Measurements from ENCODE around the gene ANKUB1.

ANKUB1 gene

DNA sequence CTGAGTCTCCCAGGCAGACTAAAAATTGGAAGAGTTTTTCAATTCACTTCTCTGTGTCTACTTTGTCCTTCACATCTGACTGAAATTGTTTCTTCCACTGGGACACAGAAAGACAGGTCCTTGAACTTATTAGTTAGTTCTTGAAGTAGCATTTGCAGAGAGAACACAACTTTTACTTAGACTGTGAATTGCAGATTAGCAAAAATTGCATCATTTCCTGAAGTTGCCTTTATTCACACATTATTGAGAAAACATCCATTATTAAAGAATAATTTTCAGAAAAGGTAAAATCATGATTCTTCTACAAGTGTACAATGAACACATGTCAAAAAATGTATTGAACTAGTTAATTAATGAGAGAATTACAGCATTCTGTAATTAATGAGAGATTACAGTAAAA, 38.6 kb downstream of the ANKUB1 start:
- Histone ChIP-seq H3K4me1 (ENCODE audit: control insufficient read depth in 1 of 2, insufficient read depth in 2 of 2, low read length in 2 of 2) (peaks cover 0 to 11% of the 10 kb centered on the region in 2 donors), H3K27ac (ENCODE audit: low read length) (no peak overlapping the region), H3K36me3 (ENCODE audit: control insufficient read depth in 1 of 2, insufficient read depth in 2 of 2, low read length in 2 of 2) (peaks cover 9 to 10% of the 10 kb centered on the region in 2 donors), H3K4me3 (ENCODE audit: low read depth in 1 of 2, low read length in 2 of 2) (no peak overlapping the region), H3K9me3 (ENCODE audit: control insufficient read depth in 1 of 2, low read length in 2 of 2) (no peaks in the 10 kb centered on the region), H3K27me3 (ENCODE audit: low read depth, low read length) (no peaks in the 10 kb centered on the region)

DNA sequence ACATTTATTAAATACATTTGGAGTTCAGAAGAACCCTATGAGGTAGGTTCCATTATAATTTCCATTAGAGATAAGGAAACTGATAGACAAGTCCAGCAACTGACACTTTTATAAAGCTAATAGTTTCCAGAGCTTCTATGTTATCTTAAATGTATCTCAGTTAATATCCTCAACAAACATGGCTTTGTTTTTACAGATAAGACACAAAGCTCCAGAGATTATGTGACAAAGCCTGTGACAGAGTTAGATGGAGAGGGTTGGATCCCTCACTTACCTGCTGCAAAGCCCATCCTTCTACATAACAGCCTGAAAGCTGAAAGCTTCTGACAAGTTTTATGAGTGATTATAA, 39.6 kb downstream of the ANKUB1 start:
- no peaks in the 10 kb centered on the region for H3K27me3 ChIP-seq (ENCODE audit: low read depth, low read length)
- H3K4me1 ChIP-seq (ENCODE audit: control insufficient read depth in 1 of 2, insufficient read depth in 2 of 2, low read length in 2 of 2) = peaks cover 0 to 11% of the 10 kb centered on the region in 2 donors
- no peaks in the 10 kb centered on the region for H3K9me3 ChIP-seq (ENCODE audit: control insufficient read depth in 1 of 2, low read length in 2 of 2)
- H3K27ac ChIP-seq (ENCODE audit: low read length) = peak overlapping the region; percentile 80
- peaks cover 15 to 20% of the 10 kb centered on the region in 2 donors for H3K36me3 ChIP-seq (ENCODE audit: control insufficient read depth in 1 of 2, insufficient read depth in 2 of 2, low read length in 2 of 2)
- H3K4me3 ChIP-seq (ENCODE audit: low read depth in 1 of 2, low read length in 2 of 2) = peak overlapping the region; percentile 78 to 92

DNA sequence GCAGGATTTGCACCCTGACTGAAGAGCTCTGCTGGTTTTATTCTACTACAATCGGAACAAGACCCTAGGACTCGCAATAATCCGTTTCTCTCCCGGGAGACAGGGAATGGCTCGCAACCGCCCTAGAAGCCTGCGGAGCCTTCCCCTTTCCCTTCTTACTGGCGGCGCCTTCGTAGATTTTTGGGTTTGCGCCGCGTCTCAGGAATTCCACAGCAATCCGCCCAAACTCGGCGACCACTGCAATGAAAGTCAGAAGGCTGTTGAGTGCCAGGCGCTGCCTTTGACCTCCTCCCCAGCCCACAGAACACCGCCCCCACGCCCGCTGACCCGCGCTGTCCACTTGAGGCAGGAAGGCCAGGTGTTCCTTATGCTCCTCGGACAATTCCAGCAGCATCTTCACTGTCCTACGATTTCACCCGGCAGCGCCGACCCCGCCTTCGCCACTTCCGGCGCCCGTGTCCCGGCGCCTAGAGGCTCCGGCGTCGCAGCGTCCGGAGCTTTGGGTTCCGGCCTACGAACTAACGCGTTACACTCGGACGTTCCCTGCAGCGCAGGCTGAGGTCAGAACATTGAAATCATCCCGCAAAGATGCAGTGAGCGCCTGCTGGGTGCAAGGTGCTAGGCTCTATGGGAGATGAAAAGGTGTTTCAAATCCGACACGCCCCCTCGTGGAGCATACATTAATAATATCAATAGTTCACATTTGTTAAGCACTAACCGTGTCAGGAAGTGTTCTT, 40.1 kb downstream of the ANKUB1 start, which contains the start of gene COMMD2:
Gene COMMD2 (minus strand): TSS at position 439 of the 737 bp plus-strand sequence. CDS start 45 bp downstream, at position 394.
- no peaks in the 10 kb centered on the region for H3K27me3 ChIP-seq (ENCODE audit: low read depth, low read length)
- no peaks in the 10 kb centered on the region for H3K9me3 ChIP-seq (ENCODE audit: control insufficient read depth in 1 of 2, low read length in 2 of 2)
- peak within 1 kb of the TSS; percentile 80 for H3K27ac ChIP-seq (ENCODE audit: low read length)
- peak within 1 kb of the TSS; percentile 78 to 92 for H3K4me3 ChIP-seq (ENCODE audit: low read depth in 1 of 2, low read length in 2 of 2)
- H3K4me1 ChIP-seq (ENCODE audit: control insufficient read depth in 1 of 2, insufficient read depth in 2 of 2, low read length in 2 of 2) = peaks cover 0 to 11% of the 10 kb centered on the region in 2 donors
- H3K36me3 ChIP-seq (ENCODE audit: control insufficient read depth in 1 of 2, insufficient read depth in 2 of 2, low read length in 2 of 2) = peaks cover 17 to 25% of the 10 kb centered on the region in 2 donors

DNA sequence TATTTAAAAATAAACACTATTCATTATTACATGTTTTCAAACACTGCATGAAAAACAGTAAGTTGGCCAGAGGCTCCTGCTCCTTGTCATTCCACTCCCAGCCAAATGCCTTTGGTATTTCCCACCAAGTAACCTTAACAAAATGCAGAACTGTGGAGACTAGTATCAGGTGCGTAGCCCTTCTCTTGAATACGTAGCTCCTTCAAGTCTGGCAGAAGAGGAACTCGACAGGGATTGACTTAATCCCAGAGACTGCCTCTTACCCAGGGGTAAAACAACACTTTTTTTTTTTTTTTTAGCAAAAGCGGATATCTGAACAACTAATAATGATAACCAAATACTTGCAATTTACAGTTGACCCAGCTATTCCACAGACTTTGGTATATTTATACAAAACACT, 40.8 kb downstream of the ANKUB1 start:
- Histone ChIP-seq H3K4me1 (ENCODE audit: control insufficient read depth in 1 of 2, insufficient read depth in 2 of 2, low read length in 2 of 2) (peaks cover 0 to 11% of the 10 kb centered on the region in 2 donors), H3K4me3 (ENCODE audit: low read depth in 1 of 2, low read length in 2 of 2) (peak overlapping the region; percentile 78 to 92), H3K27me3 (ENCODE audit: low read depth, low read length) (no peaks in the 10 kb centered on the region), H3K36me3 (ENCODE audit: control insufficient read depth in 1 of 2, insufficient read depth in 2 of 2, low read length in 2 of 2) (peaks cover 21 to 30% of the 10 kb centered on the region in 2 donors), H3K9me3 (ENCODE audit: control insufficient read depth in 1 of 2, low read length in 2 of 2) (no peaks in the 10 kb centered on the region), H3K27ac (ENCODE audit: low read length) (peak overlapping the region; percentile 80)

DNA sequence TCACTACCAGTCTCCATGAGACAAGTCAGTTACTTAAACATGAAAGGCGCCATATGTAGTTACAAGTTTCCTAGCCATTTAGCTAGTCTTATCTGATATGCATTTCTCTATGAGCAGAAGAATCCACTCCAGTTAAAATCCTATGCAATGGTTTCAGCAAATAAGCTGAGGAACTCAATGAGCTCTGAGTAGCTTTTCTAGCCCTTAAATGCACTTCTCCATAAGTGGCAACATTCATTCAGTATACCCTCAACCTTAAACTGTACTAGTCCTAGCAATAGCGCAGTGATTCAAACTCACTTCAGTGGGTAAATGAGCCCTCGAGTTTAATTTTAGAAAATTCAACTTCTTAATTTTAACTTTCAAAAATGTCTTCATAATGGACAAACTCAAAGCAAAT, 47.7 kb downstream of the ANKUB1 start:
- no peaks in the 10 kb centered on the region for H3K4me1 ChIP-seq (ENCODE audit: control insufficient read depth in 1 of 2, insufficient read depth in 2 of 2, low read length in 2 of 2)
- H3K36me3 ChIP-seq (ENCODE audit: control insufficient read depth in 1 of 2, insufficient read depth in 2 of 2, low read length in 2 of 2) = peaks cover 32 to 51% of the 10 kb centered on the region in 2 donors
- no peak overlapping the region for H3K4me3 ChIP-seq (ENCODE audit: low read depth in 1 of 2, low read length in 2 of 2)
- H3K27me3 ChIP-seq (ENCODE audit: low read depth, low read length) = no peaks in the 10 kb centered on the region
- no peak overlapping the region for H3K27ac ChIP-seq (ENCODE audit: low read length)
- H3K9me3 ChIP-seq (ENCODE audit: control insufficient read depth in 1 of 2, low read length in 2 of 2) = no peaks in the 10 kb centered on the region

DNA sequence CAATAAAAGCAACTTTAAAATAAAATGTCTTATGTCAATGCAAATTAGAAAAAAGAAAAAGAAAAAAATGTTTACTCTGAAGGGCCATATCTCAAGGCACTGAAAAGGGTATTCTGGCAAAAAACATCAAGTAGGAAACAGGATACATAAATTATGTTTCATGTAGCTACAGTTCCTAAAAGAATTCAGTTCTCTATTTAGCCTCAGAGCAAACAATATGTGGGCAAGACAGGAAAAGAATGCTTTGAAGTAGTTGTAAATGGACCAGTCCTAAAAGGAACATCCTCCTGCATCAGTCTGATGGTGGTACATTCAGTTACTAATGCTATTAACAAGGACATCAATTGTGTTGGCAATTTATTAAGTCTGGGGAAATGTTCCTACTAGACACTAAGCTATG, 48.2 kb downstream of the ANKUB1 start:
- Histone ChIP-seq H3K4me3 (ENCODE audit: low read depth in 1 of 2, low read length in 2 of 2) (no peak overlapping the region), H3K9me3 (ENCODE audit: control insufficient read depth in 1 of 2, low read length in 2 of 2) (no peaks in the 10 kb centered on the region), H3K27ac (ENCODE audit: low read length) (no peak overlapping the region), H3K36me3 (ENCODE audit: control insufficient read depth in 1 of 2, insufficient read depth in 2 of 2, low read length in 2 of 2) (peaks cover 31 to 47% of the 10 kb centered on the region in 2 donors), H3K4me1 (ENCODE audit: control insufficient read depth in 1 of 2, insufficient read depth in 2 of 2, low read length in 2 of 2) (no peaks in the 10 kb centered on the region), H3K27me3 (ENCODE audit: low read depth, low read length) (no peaks in the 10 kb centered on the region)

DNA sequence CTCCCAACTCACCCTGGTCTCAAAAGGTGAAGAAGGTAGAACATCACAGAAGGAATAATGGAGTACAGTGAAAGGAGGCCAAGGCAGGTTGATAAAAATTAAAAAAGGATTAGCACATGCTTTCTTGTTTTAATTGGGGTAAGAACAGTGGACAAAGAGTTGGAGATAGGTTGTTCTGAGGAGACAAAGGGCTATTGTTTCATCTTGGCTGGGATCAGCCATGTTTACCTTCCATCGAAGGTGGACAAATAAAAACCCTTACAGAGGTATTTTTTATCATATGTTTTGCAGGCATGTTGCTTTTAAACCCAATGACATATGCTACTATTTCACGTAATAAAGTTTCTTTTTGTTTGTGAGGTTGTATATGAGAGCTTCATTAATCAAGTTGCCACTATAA, 53.0 kb downstream of the ANKUB1 start:
- no peaks in the 10 kb centered on the region for H3K27me3 ChIP-seq (ENCODE audit: low read depth, low read length)
- no peak overlapping the region for H3K4me3 ChIP-seq (ENCODE audit: low read depth in 1 of 2, low read length in 2 of 2)
- H3K4me1 ChIP-seq (ENCODE audit: control insufficient read depth in 1 of 2, insufficient read depth in 2 of 2, low read length in 2 of 2) = no peaks in the 10 kb centered on the region
- no peaks in the 10 kb centered on the region for H3K9me3 ChIP-seq (ENCODE audit: control insufficient read depth in 1 of 2, low read length in 2 of 2)
- H3K27ac ChIP-seq (ENCODE audit: low read length) = no peak overlapping the region
- peaks cover 12 to 14% of the 10 kb centered on the region in 2 donors for H3K36me3 ChIP-seq (ENCODE audit: control insufficient read depth in 1 of 2, insufficient read depth in 2 of 2, low read length in 2 of 2)

DNA sequence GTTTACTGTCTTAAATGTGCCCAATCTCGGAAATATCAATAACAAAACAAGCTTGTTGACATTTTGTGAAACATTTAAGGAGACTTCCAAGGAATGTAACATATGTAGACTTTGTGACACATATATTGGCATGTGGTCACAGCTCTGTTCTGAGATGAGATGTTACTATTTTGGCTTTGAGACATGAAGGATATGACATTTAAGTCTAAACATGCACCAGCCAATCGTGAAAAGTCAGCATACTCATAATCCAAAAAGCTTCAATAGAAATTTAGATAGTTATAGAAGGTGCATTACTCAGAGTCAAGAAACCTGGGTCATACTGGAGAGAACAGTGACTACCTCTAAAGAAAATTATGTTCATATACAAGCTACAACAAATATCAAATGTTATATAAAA, 53.5 kb downstream of the ANKUB1 start:
- Histone ChIP-seq H3K9me3 (ENCODE audit: control insufficient read depth in 1 of 2, low read length in 2 of 2) (no peaks in the 10 kb centered on the region), H3K4me1 (ENCODE audit: control insufficient read depth in 1 of 2, insufficient read depth in 2 of 2, low read length in 2 of 2) (no peaks in the 10 kb centered on the region), H3K27me3 (ENCODE audit: low read depth, low read length) (no peaks in the 10 kb centered on the region), H3K27ac (ENCODE audit: low read length) (no peak overlapping the region), H3K4me3 (ENCODE audit: low read depth in 1 of 2, low read length in 2 of 2) (no peak overlapping the region), H3K36me3 (ENCODE audit: control insufficient read depth in 1 of 2, insufficient read depth in 2 of 2, low read length in 2 of 2) (peaks cover 11 to 12% of the 10 kb centered on the region in 2 donors)

DNA sequence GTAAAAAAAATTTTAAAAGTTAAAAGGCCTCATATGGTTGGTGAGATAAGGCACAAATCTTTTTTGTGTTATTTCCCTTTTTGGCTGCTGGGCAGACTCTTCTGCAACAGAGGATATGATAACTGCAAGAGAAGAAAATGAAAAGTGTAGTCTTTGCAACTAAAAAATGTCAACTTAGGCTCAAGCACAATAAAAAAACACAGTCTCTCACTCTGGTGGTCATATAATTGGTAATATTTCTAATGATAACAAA, 55.5 kb downstream of the ANKUB1 start:
- H3K27me3 ChIP-seq (ENCODE audit: low read depth, low read length) = no peaks in the 10 kb centered on the region
- H3K36me3 ChIP-seq (ENCODE audit: control insufficient read depth in 1 of 2, insufficient read depth in 2 of 2, low read length in 2 of 2) = peaks cover 11 to 12% of the 10 kb centered on the region in 2 donors
- no peak overlapping the region for H3K27ac ChIP-seq (ENCODE audit: low read length)
- no peaks in the 10 kb centered on the region for H3K4me1 ChIP-seq (ENCODE audit: control insufficient read depth in 1 of 2, insufficient read depth in 2 of 2, low read length in 2 of 2)
- no peaks in the 10 kb centered on the region for H3K9me3 ChIP-seq (ENCODE audit: control insufficient read depth in 1 of 2, low read length in 2 of 2)
- no peak overlapping the region for H3K4me3 ChIP-seq (ENCODE audit: low read depth in 1 of 2, low read length in 2 of 2)

DNA sequence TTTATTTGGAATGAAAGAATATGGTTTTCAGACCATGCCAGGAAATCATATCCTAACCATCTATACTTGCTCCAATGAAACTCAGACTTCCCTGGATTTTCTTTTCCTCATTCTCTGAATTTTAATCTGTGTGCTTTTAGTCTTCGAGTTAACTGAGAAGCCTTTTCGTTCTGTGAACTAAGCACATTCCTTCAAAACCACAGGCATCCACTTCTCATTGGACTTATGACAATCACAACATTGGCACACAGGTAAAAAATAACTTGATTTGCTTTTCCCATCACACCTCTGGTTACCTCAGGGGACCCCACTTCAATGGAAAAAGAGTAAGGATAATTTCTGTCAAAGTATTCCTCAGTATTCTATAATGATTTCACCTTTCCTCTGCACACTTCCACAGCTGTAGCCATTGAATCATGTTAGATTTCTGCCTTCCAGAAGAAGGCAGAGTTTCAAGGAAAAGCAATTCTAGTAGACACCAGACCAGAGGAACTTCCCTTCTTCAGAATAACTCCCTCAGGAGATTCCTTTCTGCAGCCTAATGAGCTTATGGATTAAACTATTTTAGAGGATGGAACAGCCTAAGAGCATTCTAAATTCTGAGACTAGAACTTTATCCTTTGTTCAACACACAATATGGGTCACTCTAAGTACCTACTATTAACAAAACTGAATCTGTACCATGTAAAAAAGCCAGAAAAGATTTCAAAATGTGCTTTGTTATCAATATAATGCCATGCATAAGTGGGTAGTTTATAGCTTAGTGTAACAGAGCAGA, 56.0 kb downstream of the ANKUB1 start:
- no peaks in the 10 kb centered on the region for H3K9me3 ChIP-seq (ENCODE audit: control insufficient read depth in 1 of 2, low read length in 2 of 2)
- H3K27ac ChIP-seq (ENCODE audit: low read length) = no peak overlapping the region

DNA sequence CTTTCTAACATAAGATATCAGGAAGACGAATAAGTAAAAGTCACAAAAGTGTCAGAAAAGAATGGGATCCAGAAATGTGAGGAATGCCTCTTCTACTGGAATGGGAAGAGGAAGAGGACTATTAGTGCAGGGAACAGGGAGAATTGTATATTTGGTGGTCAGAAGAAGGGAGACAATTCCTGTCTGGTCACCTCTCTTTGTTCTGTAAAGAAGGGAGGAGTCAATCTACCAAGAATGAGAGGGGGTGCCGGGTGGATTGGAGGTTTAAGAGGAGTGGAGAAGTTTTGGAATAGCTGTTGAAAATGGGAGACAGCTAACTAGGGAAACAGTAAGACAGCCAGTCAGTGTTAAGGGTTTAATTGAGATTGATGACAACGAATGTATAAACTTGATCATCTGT, 60.1 kb downstream of the ANKUB1 start:
- no peaks in the 10 kb centered on the region for H3K27me3 ChIP-seq (ENCODE audit: low read depth, low read length)
- no peaks in the 10 kb centered on the region for H3K9me3 ChIP-seq (ENCODE audit: control insufficient read depth in 1 of 2, low read length in 2 of 2)
- no peak overlapping the region for H3K4me3 ChIP-seq (ENCODE audit: low read depth in 1 of 2, low read length in 2 of 2)
- H3K36me3 ChIP-seq (ENCODE audit: control insufficient read depth in 1 of 2, insufficient read depth in 2 of 2, low read length in 2 of 2) = no peaks in the 10 kb centered on the region
- no peaks in the 10 kb centered on the region for H3K4me1 ChIP-seq (ENCODE audit: control insufficient read depth in 1 of 2, insufficient read depth in 2 of 2, low read length in 2 of 2)
- no peak overlapping the region for H3K27ac ChIP-seq (ENCODE audit: low read length)

More for the DNA sequence above, 56.0 kb downstream of the ANKUB1 start:
- H3K36me3 ChIP-seq (ENCODE audit: control insufficient read depth in 1 of 2, insufficient read depth in 2 of 2, low read length in 2 of 2) = peaks cover 11 to 12% of the 10 kb centered on the region in 2 donors
- no peaks in the 10 kb centered on the region for H3K4me1 ChIP-seq (ENCODE audit: control insufficient read depth in 1 of 2, insufficient read depth in 2 of 2, low read length in 2 of 2)
- no peak overlapping the region for H3K4me3 ChIP-seq (ENCODE audit: low read depth in 1 of 2, low read length in 2 of 2)
- no peaks in the 10 kb centered on the region for H3K27me3 ChIP-seq (ENCODE audit: low read depth, low read length)
